ENCODE results near the gene PCBP3.

DNA sequence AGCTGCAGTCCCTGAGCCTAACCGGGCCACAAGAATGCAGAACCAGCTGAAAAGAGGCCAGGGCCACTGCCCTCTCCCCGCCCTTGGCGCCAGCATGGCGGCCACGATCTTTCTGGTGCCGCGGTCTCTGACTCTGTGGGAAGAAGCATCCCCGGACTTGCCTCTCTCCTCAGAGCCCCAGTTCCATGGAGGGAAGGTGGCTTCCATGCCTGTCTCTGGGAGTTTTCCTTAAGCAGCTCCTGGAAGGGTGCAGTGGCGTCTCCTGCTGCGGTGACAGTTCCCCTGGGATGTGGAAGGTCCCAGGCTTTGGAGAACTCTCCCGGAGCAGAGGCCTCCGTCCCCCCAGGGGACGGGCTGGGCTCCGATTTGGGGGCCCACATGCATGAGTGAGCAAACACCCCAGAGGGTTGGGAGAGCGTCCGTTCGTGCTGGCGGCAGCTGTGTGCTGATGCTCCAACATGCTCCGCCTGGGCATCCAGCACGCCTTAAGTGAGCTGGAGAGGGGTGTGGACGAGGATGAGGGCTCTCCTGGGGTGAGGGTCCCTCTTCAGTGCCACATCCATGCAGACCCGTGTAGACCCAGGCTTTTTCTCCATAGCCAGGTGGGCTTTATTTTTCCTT, 228.2 kb downstream of the PCBP3 start:
- TF ChIP-seq, protein P1, sequence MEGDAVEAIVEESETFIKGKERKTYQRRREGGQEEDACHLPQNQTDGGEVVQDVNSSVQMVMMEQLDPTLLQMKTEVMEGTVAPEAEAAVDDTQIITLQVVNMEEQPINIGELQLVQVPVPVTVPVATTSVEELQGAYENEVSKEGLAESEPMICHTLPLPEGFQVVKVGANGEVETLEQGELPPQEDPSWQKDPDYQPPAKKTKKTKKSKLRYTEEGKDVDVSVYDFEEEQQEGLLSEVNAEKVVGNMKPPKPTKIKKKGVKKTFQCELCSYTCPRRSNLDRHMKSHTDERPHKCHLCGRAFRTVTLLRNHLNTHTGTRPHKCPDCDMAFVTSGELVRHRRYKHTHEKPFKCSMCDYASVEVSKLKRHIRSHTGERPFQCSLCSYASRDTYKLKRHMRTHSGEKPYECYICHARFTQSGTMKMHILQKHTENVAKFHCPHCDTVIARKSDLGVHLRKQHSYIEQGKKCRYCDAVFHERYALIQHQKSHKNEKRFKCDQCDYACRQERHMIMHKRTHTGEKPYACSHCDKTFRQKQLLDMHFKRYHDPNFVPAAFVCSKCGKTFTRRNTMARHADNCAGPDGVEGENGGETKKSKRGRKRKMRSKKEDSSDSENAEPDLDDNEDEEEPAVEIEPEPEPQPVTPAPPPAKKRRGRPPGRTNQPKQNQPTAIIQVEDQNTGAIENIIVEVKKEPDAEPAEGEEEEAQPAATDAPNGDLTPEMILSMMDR (IDR thresholded peaks at IDR 0.05; ENCODE audit: low read depth, low read length, missing input control), result no peak
- TF ChIP-seq, protein P2, sequence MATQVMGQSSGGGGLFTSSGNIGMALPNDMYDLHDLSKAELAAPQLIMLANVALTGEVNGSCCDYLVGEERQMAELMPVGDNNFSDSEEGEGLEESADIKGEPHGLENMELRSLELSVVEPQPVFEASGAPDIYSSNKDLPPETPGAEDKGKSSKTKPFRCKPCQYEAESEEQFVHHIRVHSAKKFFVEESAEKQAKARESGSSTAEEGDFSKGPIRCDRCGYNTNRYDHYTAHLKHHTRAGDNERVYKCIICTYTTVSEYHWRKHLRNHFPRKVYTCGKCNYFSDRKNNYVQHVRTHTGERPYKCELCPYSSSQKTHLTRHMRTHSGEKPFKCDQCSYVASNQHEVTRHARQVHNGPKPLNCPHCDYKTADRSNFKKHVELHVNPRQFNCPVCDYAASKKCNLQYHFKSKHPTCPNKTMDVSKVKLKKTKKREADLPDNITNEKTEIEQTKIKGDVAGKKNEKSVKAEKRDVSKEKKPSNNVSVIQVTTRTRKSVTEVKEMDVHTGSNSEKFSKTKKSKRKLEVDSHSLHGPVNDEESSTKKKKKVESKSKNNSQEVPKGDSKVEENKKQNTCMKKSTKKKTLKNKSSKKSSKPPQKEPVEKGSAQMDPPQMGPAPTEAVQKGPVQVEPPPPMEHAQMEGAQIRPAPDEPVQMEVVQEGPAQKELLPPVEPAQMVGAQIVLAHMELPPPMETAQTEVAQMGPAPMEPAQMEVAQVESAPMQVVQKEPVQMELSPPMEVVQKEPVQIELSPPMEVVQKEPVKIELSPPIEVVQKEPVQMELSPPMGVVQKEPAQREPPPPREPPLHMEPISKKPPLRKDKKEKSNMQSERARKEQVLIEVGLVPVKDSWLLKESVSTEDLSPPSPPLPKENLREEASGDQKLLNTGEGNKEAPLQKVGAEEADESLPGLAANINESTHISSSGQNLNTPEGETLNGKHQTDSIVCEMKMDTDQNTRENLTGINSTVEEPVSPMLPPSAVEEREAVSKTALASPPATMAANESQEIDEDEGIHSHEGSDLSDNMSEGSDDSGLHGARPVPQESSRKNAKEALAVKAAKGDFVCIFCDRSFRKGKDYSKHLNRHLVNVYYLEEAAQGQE (IDR thresholded peaks at IDR 0.05), result no peak
- no peak for TF ChIP-seq GABPA (IDR thresholded peaks at IDR 0.05 in 1 of 2, conservative IDR thresholded peaks at IDR 0.05 in 1 of 2)
- no peak for TF ChIP-seq SP1 (IDR thresholded peaks at IDR 0.05)
- no peak for TF ChIP-seq FOXA1 (IDR thresholded peaks at IDR 0.05)
